GM20000 (cell line): ENCODE measurements around the gene HOXD4.

ENCODE experiments used
- DNase-seq: peaks from one replicate; pipeline ENCODE4 v3.0.0; 2012; ENCODE audit warnings: low spot score
- CTCF ChIP-seq: IDR thresholded peaks from 2 replicates; pipeline ENCODE4 v1.5.1; 2012; ENCODE audit warnings: mild to moderate bottlenecking, control low read depth; ENCODE audit errors: extremely low read depth, missing control alignments

The HOXD4 gene

GRCh38 chr2:176200971-176201370, 49.6 kb downstream of the HOXD4 start:
- no peak for TF ChIP-seq CTCF
- no peak for DNase-seq

GRCh38 chr2:176202491-176202890, 51.1 kb downstream of the HOXD4 start:
- no peak for DNase-seq
- TF ChIP-seq CTCF = no peak
